HG03097 (cell line): ENCODE measurements around the gene TMEM215.

Experiments used
- ATAC-seq: cut with Tn5 transposase; IDR thresholded peaks from one replicate; pipeline ENCODE4 v1.9.1; 2021; ENCODE audit not compliant: unreplicated experiment, low FRiP score

Gene TMEM215

DNA sequence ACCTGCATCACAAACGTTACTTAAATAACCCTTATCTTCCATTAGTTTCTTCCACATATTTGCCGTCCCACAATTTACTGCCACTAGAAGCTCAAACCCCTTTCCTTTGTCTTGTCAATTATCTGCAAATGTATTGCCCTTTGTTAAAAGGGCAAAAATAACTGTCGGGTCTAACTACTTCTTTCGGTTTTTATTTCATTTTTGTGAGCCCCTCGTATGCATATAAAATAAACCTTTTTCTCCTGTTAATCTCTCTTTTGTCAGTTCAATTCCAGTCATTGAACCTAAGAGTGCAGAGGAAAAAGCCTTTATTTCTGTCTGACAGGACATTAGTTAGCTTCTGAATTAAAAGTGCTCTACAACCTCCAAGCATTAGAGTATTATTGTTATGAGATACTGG is 45.5 kb downstream of the TMEM215 start:
- no peak for ATAC-seq

DNA sequence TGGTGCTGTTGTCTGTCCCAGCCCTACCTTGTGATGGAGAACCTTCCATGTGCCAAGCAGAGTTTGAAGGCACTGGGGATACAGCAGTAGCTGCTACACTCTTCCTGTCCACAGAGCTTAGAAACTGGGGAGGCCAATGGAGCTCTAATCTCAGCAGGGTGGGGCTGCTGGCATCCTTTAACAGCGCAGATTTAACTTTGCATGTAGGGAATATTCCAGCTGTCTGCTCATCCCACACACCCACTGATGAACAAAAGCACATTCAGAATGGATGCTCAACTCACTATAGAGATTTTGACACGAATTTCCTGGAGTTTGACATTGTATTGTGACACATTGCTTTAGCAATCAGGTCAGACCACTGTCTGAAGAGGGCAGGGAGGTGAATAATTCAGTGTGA is 49.0 kb downstream of the TMEM215 start:
- ATAC-seq, result no peak
